Measurements from ENCODE around the gene MZB1.

The MZB1 gene

DNA sequence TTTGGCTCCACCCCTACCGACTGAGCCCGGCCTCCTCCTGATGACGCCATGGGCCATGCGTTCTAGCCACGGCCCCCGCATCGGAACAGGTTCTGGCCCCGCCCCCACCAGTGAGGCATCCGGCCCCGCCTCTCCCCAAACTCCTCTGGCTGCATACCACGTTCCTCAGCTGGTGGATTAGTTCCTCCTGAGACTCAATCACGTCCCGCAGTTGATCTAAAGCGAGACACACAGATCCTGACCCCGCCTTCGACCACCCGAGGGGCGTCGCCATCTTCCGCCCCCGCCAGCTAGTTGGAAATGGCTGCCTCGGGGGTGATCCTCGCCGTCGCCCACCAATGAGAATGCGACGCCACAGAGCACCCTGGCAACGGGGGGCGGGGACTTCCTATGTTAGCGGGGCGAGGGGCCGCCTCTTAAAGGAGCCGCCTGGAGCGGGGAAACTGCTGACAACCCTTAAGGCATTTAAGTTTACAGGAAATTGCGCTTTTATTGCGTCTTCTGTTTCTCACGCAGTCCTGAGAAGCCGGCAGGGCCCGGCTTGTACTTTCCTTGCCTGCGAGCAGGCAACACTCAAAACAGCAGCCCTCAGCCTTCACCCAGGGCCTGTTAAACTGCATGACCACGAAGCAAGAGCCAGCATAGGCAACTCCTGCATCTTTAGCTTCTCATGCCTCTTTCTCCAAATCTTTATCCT is 14.2 kb upstream of the MZB1 start, which contains the start of gene SPATA24:
SPATA24 (minus strand) TSS at position 303 of the 697 bp plus-strand sequence; CDS start at position 274, 29 bp downstream.
- peak; percentile 97 to 98 for DNase-seq (ENCODE audit: low read depth in 2 of 2)
- TF ChIP-seq, protein P1, sequence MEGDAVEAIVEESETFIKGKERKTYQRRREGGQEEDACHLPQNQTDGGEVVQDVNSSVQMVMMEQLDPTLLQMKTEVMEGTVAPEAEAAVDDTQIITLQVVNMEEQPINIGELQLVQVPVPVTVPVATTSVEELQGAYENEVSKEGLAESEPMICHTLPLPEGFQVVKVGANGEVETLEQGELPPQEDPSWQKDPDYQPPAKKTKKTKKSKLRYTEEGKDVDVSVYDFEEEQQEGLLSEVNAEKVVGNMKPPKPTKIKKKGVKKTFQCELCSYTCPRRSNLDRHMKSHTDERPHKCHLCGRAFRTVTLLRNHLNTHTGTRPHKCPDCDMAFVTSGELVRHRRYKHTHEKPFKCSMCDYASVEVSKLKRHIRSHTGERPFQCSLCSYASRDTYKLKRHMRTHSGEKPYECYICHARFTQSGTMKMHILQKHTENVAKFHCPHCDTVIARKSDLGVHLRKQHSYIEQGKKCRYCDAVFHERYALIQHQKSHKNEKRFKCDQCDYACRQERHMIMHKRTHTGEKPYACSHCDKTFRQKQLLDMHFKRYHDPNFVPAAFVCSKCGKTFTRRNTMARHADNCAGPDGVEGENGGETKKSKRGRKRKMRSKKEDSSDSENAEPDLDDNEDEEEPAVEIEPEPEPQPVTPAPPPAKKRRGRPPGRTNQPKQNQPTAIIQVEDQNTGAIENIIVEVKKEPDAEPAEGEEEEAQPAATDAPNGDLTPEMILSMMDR (IDR thresholded peaks at IDR 0.05; ENCODE audit: low read depth, low read length): no peak

DNA sequence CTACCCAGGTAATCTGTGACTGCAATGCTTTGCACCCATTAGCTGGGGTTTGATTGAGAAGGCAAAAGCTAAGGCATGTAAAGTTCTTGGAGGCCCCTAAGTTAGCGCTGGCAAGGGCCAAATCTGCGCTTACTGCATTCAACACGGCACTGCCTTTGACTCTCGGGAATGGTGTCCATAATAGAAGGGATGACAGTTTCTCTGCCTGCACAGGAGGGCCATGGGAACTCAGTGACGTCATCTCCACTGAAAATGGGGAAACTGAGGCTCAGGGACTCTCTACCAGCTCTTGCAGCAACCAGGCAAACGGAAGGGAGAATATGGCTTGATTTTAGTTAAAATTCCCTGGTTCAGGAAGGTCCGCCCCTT is 13.7 kb upstream of the MZB1 start:
- H3K4me3 ChIP-seq (replicated peaks in 1 of 2; ENCODE audit: low read depth in 2 of 2, low read length in 2 of 2): peak overlapping the region; percentile 50 to 68
- DNase-seq (ENCODE audit: low read depth in 2 of 2): no peak
- TF ChIP-seq, protein P1 (IDR thresholded peaks at IDR 0.05; ENCODE audit: low read depth, low read length): no peak

More for the DNA sequence above, 14.2 kb upstream of the MZB1 start, which contains the start of gene SPATA24:
- peak within 1 kb of the TSS; percentile 50 to 68 for H3K4me3 ChIP-seq (replicated peaks in 1 of 2; ENCODE audit: low read depth in 2 of 2, low read length in 2 of 2)

DNA sequence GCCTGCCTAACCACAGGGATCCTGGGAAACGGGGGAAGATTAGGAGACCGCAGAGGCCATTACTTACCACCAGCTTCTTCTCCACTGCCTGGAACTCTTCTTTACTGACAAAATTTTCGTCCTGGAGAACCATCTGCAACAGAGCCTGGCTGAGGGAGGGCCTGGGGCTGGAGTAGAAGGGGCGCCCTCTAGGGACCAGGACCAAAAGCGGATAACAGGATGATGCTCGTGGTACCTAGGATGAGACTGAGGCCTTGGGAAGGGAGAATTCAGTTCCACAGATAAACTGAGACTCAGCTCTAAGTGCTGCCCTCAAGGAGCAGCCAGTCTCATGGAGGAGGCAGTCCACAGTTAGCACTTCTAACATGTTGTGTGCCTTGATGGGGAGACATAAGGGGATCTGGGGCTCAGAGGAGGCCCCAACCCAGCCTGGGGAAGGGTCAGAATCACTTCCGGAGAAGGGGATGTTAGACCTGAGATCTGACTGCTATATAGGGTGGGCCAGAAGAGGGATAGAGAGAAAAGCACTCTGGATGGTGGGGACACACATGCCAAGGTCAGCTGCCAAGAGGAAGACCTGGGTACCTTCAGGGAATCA is 12.9 kb upstream of the MZB1 start:
- TF ChIP-seq, protein P1 (IDR thresholded peaks at IDR 0.05; ENCODE audit: low read depth, low read length): peak; percentile 51
- no peak overlapping the region for H3K4me3 ChIP-seq (replicated peaks in 1 of 2; ENCODE audit: low read depth in 2 of 2, low read length in 2 of 2)
- DNase-seq (ENCODE audit: low read depth in 2 of 2): peak in 1 of 2 donors; percentile 44

DNA sequence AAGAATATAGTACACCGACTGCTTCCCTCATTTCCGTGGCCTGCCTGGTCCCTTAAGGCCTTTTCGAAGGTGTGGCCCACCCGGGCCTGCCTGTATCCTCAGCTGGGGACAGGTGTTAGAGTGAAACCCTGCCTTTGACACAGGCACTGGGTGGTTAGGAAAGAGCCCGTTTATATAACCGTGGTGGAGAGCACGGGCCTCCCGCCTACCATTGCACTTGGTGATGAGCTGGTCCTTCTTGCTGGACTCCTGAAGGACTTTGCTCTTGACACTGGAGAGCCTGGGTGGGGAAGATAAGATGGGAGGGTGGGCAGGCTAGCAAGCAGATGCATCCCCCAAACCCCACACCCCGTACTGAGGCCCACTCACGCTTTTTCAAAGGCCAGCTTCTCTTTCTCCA is 11.8 kb upstream of the MZB1 start:
- H3K4me3 ChIP-seq (replicated peaks in 1 of 2; ENCODE audit: low read depth in 2 of 2, low read length in 2 of 2): no peak overlapping the region
- TF ChIP-seq, protein P1 (IDR thresholded peaks at IDR 0.05; ENCODE audit: low read depth, low read length): no peak
- DNase-seq (ENCODE audit: low read depth in 2 of 2): no peak

DNA sequence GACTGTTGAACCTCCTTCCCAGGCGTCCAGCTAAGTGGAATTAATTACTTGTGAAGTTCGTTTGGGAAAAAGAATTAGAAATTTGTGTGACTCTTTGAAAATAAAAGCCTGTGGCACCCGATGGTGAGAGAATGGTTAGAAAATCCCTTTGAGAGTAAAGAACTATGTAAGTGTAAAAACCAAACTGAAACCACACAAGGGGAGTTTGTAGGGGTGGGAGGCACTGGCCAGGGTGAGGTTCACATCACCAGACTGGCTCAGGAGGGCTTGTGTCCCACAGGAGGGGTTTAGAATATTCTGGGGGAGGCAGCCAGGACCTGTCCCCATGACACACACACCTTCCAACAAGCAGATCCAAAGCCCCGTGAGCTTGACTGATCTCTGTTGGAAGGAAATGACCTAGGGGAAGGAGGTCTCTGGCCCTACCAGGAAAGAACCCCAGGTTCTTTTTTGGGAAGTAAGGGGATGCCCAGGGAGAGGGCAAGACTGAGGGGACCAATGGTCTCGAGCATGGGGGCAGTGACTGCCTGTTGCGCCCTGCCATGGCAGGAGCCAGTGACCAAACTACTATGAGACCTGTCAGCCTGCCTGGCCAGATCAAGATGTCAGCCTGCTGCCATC is 9.9 kb upstream of the MZB1 start:
- no peak overlapping the region for H3K4me3 ChIP-seq (replicated peaks in 1 of 2; ENCODE audit: low read depth in 2 of 2, low read length in 2 of 2)
- no peak for DNase-seq (ENCODE audit: low read depth in 2 of 2)
- TF ChIP-seq, protein P1 (IDR thresholded peaks at IDR 0.05; ENCODE audit: low read depth, low read length): no peak

DNA sequence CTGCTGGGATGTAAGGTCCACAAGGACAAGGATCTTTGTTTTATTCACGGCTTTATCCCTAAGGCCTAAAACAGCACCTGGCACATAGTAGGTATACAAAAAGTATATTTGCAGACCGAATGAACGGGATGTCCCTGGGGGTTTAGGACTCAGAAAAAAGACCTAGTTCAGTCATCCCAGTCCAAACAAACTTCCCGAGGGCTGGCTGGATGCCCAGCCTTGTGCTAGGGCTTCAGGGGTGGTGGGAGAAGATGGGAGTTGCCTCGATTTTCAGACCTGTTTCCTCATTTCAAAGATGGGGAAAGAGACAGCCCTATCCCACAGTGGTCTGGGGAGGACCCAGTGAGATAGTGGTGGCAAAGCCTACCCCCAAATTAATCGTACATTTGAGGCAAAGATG is 8.2 kb upstream of the MZB1 start:
- TF ChIP-seq, protein P1 (IDR thresholded peaks at IDR 0.05; ENCODE audit: low read depth, low read length): no peak
- no peak overlapping the region for H3K4me3 ChIP-seq (replicated peaks in 1 of 2; ENCODE audit: low read depth in 2 of 2, low read length in 2 of 2)
- peak in 1 of 2 donors; percentile 29 for DNase-seq (ENCODE audit: low read depth in 2 of 2)

All from cardiac fibroblast (primary cell).